ENCODE measurements around the gene ZC3H7B.

The ZC3H7B gene

GRCh38 chr22:41354979-41355378 lies 53.7 kb downstream of the ZC3H7B start:
- Histone ChIP-seq H3K9me2 (replicated peaks; ENCODE audit: control insufficient read depth, low read length) (no peaks in the 10 kb centered on the region), H3K4me2 (ENCODE audit: low read length) (no peak overlapping the region), H3K4me3 (ENCODE audit: low read length) (no peak overlapping the region), H3K4me1 (ENCODE audit: control insufficient read depth, low read length) (no peaks in the 10 kb centered on the region), H3K27me3 (ENCODE audit: control insufficient read depth, low read length) (no peaks in the 10 kb centered on the region), H3K27ac (ENCODE audit: low read depth, low read length) (no peak overlapping the region), H4K20me1 (ENCODE audit: control insufficient read depth, insufficient read depth, low read depth, low read length) (no peaks in the 10 kb centered on the region), H3K9me3 (ENCODE audit: control insufficient read depth, insufficient read depth, low read length) (no peaks in the 10 kb centered on the region), H3K79me2 (ENCODE audit: control insufficient read depth, low read length) (no peaks in the 10 kb centered on the region), H3K36me3 (ENCODE audit: control insufficient read depth, low read length) (peaks cover 39% of the 10 kb centered on the region), H3F3A (ENCODE audit: control insufficient read depth, insufficient read depth) (no peaks in the 10 kb centered on the region)
- TF ChIP-seq EZH2phosphoT487 (IDR thresholded peaks at IDR 0.05; ENCODE audit: borderline replicate concordance, low read length), result no peak
- TF ChIP-seq, protein P1, sequence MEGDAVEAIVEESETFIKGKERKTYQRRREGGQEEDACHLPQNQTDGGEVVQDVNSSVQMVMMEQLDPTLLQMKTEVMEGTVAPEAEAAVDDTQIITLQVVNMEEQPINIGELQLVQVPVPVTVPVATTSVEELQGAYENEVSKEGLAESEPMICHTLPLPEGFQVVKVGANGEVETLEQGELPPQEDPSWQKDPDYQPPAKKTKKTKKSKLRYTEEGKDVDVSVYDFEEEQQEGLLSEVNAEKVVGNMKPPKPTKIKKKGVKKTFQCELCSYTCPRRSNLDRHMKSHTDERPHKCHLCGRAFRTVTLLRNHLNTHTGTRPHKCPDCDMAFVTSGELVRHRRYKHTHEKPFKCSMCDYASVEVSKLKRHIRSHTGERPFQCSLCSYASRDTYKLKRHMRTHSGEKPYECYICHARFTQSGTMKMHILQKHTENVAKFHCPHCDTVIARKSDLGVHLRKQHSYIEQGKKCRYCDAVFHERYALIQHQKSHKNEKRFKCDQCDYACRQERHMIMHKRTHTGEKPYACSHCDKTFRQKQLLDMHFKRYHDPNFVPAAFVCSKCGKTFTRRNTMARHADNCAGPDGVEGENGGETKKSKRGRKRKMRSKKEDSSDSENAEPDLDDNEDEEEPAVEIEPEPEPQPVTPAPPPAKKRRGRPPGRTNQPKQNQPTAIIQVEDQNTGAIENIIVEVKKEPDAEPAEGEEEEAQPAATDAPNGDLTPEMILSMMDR (IDR thresholded peaks at IDR 0.05; ENCODE audit: low read depth, low read length, poor library complexity, severe bottlenecking), result no peak

DNA sequence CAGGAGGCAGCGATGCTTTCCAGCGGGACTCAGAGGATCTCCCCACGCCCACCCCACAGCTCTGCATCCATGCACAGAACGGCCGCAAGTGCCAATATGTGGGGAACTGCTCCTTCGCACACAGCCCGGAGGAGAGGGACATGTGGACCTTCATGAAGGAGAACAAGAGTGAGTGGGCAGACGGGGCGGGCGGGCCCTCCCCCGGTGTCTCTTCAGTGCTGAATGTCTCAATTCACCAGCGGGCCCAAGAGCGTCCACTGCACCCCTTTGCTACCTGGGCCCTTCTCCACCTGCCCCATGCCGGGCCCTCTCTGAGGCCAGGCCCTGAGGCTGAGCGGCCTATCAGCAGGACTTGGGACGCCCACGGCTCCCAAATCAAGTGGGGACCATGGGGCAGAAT lies 54.6 kb downstream of the ZC3H7B start:
- H3K4me2 ChIP-seq (ENCODE audit: low read length), result no peak overlapping the region
- no peaks in the 10 kb centered on the region for H3K9me3 ChIP-seq (ENCODE audit: control insufficient read depth, insufficient read depth, low read length)
- H3K4me1 ChIP-seq (ENCODE audit: control insufficient read depth, low read length), result no peaks in the 10 kb centered on the region
- H3K9me2 ChIP-seq (replicated peaks; ENCODE audit: control insufficient read depth, low read length), result no peaks in the 10 kb centered on the region
- no peak for TF ChIP-seq EZH2phosphoT487 (IDR thresholded peaks at IDR 0.05; ENCODE audit: borderline replicate concordance, low read length)
- TF ChIP-seq, protein P1 (IDR thresholded peaks at IDR 0.05; ENCODE audit: low read depth, low read length, poor library complexity, severe bottlenecking), result no peak
- peaks cover 29% of the 10 kb centered on the region for H3K36me3 ChIP-seq (ENCODE audit: control insufficient read depth, low read length)
- H3K27ac ChIP-seq (ENCODE audit: low read depth, low read length), result no peak overlapping the region
- H4K20me1 ChIP-seq (ENCODE audit: control insufficient read depth, insufficient read depth, low read depth, low read length), result no peaks in the 10 kb centered on the region
- H3K4me3 ChIP-seq (ENCODE audit: low read length), result no peak overlapping the region
- no peaks in the 10 kb centered on the region for H3F3A ChIP-seq (ENCODE audit: control insufficient read depth, insufficient read depth)
- H3K79me2 ChIP-seq (ENCODE audit: control insufficient read depth, low read length), result no peaks in the 10 kb centered on the region
- H3K27me3 ChIP-seq (ENCODE audit: control insufficient read depth, low read length), result no peaks in the 10 kb centered on the region

DNA sequence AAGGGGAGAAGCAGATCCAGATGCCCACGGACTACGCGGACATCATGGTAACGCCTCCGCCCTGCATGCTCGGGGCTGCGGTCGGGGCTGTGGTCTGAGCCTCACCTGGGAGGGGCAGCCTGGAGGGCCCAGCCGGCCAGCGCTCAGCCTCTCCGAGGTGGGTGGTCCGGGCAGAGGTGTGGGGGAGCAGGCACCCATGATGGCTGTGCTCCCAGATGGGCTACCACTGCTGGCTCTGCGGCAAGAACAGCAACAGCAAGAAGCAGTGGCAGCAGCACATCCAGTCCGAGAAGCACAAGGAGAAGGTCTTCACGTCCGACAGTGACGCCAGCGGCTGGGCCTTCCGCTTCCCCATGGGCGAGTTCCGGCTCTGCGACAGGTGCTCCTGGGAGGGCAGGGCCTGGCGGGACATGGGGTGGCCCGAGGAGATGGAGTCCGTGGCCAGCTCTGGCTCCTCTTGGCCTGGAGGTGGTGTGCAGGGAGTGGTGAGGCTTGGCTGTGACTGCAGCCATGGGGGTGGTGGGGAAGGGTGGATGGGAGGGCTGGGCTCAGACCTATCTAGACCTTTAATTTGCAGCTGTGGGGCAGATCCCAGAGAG lies 55.2 kb downstream of the ZC3H7B start:
- no peaks in the 10 kb centered on the region for H3K4me1 ChIP-seq (ENCODE audit: control insufficient read depth, low read length)
- TF ChIP-seq, protein P1 (IDR thresholded peaks at IDR 0.05; ENCODE audit: low read depth, low read length, poor library complexity, severe bottlenecking), result no peak
- no peak for TF ChIP-seq EZH2phosphoT487 (IDR thresholded peaks at IDR 0.05; ENCODE audit: borderline replicate concordance, low read length)
- no peaks in the 10 kb centered on the region for H3K9me3 ChIP-seq (ENCODE audit: control insufficient read depth, insufficient read depth, low read length)
- H4K20me1 ChIP-seq (ENCODE audit: control insufficient read depth, insufficient read depth, low read depth, low read length), result no peaks in the 10 kb centered on the region
- no peak overlapping the region for H3K27ac ChIP-seq (ENCODE audit: low read depth, low read length)
- H3F3A ChIP-seq (ENCODE audit: control insufficient read depth, insufficient read depth), result no peaks in the 10 kb centered on the region
- H3K9me2 ChIP-seq (replicated peaks; ENCODE audit: control insufficient read depth, low read length), result no peaks in the 10 kb centered on the region
- peaks cover 23% of the 10 kb centered on the region for H3K36me3 ChIP-seq (ENCODE audit: control insufficient read depth, low read length)
- no peaks in the 10 kb centered on the region for H3K27me3 ChIP-seq (ENCODE audit: control insufficient read depth, low read length)
- H3K4me3 ChIP-seq (ENCODE audit: low read length), result no peak overlapping the region
- H3K79me2 ChIP-seq (ENCODE audit: control insufficient read depth, low read length), result no peaks in the 10 kb centered on the region
- H3K4me2 ChIP-seq (ENCODE audit: low read length), result no peak overlapping the region

Measured in DOHH2 (cell line).